ENCODE results near the gene ABCA13.
A peak's percentile ranks its signal among the peaks of the same experiment; 100 is the strongest.

ABCA13 gene

DNA sequence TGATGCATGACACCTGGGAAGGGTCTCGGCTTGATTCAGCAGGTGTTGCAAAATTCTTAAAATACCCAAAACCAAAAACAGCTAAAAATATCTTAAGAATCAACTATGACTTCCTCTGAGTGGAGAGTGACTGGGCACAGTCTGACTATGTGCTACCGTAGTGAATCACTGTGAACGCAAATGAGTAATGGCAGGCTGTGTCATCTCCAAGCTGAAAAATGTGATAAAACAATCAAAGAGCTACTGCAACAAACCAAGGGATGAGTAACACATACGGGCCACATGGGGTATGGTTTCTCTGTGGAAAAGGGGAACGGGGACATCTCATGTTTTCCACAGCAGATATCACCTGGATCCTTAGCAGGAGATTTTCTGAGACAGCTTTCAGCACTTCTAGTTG is 127.5 kb downstream of the ABCA13 start:
- DNase-seq (ENCODE audit: low read depth in 1 of 2, low spot score in 1 of 2): peak in 1 of 2 donors; percentile 19

DNA sequence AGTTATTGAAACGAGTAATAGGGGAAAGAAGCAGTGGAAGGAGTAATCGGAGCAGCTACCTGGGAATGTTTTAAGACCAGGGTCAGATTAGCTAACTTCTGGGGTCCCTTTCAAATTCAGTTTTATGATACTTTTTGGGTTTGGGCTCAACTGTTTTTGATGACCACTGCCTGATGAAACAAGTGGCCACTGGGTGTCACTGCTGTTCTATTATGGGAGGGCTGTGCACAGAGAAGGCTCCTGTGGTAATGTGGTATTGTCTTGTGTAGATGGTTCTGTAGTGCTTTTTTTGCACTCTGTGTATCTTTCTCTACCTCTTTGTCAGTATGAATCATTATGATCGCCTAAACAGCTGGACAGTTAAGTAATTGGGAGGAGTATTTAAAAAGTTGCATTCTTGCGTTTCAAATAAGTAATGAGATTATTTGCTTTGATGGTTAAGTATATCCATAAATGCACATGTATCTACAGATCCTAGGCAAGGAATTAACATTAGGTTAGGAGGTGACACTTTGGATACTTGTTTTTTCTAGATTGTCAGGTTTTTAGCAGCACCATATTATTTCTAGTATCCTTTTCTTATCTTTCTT is 128.4 kb downstream of the ABCA13 start:
- peak in 1 of 2 donors; percentile 7 for DNase-seq (ENCODE audit: low read depth in 1 of 2, low spot score in 1 of 2)

DNA sequence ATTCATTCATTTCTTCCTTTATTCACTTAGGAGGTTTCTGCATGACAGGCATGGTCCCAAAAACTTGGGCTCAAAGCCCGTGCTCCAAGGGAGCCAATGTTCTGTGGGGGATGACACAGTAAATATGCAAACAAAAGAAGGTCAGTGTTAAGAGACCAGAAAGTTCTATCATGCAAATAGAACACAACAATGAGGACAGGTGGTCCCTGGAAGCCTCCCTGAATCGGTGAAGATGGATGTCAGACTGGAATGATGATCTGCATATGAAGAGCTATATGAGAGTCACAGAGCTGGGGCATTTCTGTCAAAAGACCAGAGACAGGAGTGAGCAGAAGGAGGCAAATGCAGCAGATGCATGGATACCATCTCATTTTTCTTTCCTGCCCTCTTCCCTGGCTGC is 129.0 kb downstream of the ABCA13 start:
- no peak for DNase-seq (ENCODE audit: low read depth in 1 of 2, low spot score in 1 of 2)

DNA sequence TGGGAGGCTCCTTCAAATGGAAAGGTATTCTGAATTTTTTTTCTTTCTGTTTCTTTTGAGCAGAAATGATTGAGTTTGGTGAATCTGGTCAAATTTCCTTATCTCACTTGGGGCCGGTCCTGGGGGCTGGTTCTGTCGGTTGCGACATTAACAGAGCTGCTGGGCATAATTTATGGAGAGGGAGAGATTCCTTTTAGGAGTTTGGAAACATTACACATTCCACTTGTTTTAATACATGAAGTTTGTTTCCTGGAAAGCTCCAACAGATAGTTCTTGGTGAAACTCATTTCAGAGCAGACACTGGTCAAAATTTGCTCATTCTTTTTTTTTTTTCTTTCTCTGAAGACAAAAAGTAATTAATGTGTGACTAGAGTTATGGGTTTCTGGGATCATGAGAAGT is 129.9 kb downstream of the ABCA13 start:
- no peak for DNase-seq (ENCODE audit: low read depth in 1 of 2, low spot score in 1 of 2)

DNA sequence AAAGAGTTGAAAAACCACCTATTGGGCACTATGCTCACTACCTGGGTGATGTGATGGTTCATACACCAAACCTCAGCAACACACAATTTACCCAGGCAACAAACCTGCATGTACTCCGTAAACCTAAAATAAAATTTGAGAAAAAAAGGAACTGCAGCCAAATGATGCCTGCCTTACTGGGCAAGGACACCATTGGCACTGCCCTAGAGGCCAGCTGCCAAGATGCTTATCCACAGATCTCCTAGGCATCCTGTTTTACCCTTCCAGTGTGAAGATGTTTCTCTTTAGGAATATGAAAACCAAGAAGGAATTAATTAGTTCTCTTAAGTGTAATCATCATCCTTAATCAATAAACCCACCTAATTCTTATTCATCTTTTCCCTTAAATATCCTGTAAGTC is 133.4 kb downstream of the ABCA13 start:
- no peak for DNase-seq (ENCODE audit: low read depth in 1 of 2, low spot score in 1 of 2)

DNA sequence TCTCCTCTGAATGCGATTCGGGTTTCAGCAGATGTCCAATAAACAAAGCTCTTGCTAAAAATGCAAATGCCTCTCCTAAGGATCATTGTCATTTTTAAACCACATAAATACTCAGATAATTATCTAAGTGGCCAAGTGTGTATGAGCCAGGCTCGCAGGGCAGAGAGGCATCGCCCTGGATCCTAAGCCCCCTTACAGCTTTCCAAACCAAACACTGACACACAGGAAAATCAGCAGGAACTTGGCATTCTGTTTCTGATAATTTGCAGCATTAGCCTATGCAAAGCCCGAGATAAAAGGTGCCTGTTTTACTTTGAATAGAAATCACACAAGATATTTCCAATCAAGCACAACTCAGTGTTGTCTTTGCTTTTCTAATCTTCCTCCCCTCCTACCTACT is 134.4 kb downstream of the ABCA13 start:
- no peak for DNase-seq (ENCODE audit: low read depth in 1 of 2, low spot score in 1 of 2)

DNA sequence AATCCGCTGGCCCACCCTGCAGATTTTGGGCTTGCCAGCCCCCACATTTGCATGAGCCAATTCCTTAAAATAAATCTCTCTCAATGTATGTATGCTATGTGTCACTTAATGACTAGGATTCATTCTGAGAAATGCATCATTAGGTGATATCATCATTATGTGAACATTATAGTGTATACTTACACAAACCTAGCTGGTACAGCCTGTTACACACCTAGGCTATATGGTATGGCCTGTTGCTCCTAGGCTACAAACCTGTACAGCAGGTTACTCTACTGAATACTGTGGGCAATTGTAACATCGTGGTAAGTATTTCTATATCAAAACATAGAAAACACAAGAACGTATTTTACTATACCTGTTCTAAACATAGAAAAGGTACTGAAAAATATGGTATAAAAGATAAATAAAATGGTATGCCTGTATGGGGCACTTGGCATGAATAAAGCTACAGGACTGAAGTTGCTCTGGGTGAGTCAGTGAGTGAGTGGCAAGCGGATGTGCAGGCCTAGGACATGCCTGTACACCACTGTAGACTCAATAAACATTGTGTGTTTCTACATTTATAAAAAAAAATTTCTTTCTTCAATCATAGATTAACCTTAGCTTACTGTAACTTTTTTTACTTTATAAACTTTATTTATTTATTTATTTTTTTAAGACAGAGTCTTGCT is 135.9 kb downstream of the ABCA13 start:
- DNase-seq (ENCODE audit: low read depth in 1 of 2, low spot score in 1 of 2): no peak

DNA sequence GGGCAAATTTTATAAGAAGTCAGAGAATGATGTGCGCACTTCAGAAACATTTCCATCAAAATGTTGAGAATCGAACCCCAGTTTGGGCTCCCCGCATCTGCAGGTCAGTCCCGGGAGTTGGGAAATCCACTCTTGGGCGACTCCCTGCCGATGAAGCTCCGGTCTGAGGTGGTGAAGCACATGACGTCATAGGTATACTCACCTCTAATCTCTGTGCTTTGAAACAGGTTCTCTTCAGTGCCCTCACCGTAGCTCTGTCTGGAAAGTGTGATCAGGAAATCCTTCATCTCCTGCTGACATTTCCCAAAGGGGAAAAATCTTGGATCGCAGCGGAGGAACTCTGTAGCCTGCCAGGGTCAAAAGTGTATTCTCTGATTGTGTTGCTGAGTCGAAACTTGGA is 138.5 kb downstream of the ABCA13 start:
- no peak for DNase-seq (ENCODE audit: low read depth in 1 of 2, low spot score in 1 of 2)

DNA sequence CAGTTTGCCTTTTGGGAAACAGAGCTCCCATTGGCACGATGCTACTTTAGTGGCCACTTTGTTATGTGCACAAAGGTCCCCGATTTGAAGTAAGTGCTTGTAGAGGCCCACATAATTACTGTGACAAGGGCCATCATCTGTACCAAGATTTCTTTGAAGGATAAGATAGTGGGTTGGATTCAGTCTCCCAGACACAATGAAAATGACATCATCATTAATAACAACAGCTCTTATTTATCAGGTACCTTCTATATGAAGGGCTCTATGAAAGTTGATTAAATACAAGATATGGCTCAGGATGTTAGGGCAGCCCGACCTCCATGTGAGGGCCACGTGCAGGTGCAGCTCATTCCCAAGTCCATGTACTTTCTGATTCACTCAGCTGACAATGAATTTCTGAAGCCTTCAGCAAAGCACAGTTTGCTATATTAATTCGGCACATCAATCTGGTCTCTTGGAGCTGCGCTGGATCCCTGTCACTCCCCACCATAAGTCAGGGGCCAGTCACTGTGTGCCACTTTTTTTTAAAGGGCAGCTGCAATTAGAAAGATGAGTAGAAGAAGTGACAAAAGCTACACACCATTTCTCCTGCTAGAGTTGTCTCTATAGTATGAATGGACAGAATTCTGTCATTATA is 140.3 kb downstream of the ABCA13 start:
- DNase-seq (ENCODE audit: low read depth in 1 of 2, low spot score in 1 of 2): no peak

DNA sequence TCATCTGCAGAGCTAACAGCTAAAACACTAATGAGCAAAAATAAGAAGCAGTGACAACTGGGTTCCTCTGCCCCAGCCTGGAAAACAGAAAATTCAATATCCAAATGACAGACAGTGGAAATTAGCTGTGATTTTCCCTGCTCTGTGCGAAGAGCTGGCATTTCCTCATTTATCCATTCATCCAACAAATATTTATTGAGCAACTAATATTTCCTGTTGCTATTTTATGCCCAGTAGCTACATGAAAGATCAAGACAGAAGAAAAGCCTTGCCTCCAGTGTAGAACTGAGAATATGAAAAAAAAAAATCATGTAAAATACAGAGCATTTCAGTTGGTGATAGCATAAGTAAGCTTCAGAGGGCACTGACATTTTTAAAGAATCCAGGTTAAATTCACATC is 140.9 kb downstream of the ABCA13 start:
- DNase-seq (ENCODE audit: low read depth in 1 of 2, low spot score in 1 of 2): no peak

DNA sequence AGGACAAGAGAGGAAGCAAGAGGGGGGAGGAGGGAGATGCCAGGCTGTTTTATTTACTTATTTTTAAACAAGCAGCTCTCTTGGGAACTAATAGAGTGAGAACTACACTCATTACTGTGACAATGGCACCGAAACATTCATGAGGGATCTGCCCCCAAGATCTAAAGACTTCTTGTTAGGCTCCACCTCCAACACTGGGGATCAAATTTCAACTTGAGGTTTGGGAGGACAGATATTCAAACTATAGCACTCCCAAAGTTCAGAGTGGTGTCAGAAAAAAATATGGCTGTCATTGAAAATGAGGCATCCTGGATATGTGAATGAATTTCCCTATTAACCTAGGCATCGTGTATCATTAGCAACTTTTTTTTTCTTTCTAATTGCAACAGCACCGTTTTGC is 145.5 kb downstream of the ABCA13 start:
- no peak for DNase-seq (ENCODE audit: low read depth in 1 of 2, low spot score in 1 of 2)

DNA sequence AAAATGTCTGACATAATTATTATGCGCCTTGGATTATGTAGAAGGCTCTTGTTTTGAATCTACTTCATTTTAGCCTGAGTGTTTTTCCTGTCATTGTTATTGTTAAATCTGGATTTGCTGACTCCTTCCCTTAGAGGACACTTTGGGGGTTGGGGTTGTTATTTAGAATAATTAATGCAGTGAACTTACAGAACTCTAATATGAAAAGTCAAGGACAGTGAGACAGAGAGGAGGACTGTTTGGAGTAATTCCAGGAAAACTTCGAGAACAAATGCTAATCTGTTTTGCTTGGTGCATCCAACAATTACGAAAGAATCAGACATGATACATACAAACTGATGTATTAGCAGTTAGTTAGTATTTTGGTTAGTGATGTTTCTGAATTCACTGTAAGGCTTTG is 146.1 kb downstream of the ABCA13 start:
- no peak for DNase-seq (ENCODE audit: low read depth in 1 of 2, low spot score in 1 of 2)

DNA sequence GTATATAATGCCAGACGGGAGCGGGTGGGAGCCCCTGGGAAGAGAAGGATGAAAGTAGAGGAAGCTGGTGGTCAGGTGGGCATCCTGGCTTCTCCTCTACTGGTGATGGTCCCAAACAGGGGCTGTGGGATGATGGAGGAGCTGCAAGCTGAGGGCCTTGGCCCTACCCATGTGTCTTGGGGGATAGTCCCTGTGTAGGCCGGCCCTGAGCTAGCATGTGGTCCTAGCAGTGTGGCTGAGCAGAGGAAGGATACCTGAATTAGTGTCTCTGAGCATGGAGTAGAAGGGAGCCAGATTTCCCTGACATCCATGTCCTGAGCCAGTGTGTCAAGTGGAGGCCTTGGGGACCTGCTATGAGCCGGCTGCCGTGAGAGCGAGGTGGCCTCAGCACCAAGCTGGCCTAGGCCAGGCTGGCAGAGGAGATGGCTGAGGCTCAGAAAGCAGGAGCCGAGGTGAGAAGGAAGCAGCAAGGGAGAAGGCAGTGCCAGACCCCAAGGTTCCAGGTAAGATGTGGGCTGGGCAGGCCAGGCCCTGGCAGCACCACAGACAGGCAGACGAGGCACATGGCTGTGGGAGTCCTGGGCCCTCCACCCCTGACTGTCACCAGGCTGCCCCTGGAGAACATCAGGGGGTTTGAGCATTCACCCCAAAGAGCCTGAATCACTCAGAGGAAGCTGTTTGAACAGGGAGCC is 150.2 kb downstream of the ABCA13 start:
- no peak for DNase-seq (ENCODE audit: low read depth in 1 of 2, low spot score in 1 of 2)

DNA sequence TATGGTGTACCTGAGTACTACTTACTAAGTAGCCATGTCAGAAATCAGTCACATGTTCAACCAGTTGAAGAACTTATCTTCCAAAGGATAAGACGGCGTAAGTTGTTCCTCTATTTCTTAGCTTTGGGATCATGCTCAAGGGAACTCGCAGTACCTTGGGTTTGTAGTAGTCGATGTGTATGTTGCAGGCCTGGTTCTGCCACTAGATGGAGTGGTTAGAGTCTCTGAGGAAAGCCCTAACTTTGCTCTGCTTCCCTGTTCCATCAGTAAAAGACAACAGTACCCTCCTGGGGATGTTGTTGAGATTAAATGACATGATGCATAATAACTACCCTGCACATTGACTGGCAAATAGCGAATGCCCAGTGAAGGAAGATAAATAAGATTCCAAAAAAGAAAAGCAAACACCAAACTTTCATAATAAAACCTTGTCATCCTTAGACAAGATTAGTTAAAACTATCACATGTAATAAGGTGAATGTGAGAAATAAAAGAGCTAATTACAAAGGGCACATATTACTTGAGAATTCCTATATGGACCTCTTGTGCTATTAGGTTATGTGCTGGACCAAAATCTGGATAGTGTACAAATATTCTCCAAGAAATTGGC is 165.9 kb downstream of the ABCA13 start:
- DNase-seq (ENCODE audit: low read depth in 1 of 2, low spot score in 1 of 2): no peak

DNA sequence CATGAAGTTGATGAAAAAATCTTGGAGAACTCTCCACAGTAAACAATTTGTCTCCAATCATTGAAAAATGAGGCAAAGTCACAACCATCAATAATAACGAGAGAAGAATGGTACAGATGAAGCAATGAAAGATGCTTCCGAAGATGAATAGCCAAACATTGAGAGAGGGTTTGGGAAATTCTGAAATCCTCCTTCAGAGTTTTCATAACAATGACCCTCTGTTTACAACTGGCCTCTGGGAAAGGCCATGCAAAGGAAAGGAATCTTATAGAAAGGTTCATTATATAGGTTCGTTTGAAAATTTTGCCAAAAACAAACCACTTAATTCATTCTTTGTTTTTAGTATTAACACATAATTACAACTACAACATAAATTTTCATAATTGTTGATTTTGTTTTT is 166.5 kb downstream of the ABCA13 start:
- no peak for DNase-seq (ENCODE audit: low read depth in 1 of 2, low spot score in 1 of 2)

DNA sequence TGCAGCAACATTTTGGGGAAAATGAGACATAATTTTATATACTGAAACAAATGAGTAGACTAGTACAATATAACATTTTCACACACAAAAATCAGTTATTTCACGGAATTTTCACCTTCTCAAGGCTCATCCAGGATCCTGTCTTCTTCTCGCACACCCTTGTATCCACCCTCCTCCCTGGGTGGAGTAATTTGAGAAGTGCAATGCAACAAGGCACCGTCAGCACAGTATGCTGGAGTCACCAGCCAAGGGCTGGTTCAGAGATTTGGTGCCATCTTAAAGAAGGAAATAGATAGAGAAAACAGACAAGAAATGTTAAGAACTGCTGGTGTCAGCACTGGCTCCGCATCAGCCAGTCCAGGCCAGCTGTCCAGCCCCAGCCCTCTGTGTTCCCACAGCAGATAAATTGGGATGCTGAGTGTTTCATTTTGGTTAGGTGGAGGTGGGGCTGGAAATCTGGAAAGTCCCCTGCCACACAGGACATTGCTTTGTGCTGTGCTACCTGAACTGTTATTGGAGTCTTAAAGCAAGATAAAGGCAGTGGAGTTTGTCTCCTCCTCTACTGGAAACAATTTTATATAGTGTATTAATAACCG is 176.1 kb downstream of the ABCA13 start:
- no peak for DNase-seq (ENCODE audit: low read depth in 1 of 2, low spot score in 1 of 2)

DNA sequence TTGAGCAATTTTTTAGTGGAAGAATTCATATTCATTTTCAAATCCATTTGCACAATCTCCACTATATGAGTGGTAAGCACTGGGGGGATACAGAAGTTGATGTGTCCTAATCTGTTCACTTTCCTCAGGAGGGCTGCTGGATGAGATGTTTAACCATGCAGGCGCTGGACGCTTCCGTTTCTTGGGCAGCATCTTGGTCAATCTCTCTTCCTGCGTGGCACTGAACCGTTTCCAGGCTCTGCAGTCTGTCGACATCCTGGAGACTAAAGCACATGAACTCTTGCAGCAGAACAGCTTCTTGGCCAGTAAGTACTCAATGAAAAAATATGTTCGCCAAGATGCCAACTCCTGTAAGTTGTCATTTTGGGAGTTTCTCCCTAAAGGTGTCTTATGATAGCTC is 179.3 kb downstream of the ABCA13 start:
- DNase-seq (ENCODE audit: low read depth in 1 of 2, low spot score in 1 of 2): no peak

DNA sequence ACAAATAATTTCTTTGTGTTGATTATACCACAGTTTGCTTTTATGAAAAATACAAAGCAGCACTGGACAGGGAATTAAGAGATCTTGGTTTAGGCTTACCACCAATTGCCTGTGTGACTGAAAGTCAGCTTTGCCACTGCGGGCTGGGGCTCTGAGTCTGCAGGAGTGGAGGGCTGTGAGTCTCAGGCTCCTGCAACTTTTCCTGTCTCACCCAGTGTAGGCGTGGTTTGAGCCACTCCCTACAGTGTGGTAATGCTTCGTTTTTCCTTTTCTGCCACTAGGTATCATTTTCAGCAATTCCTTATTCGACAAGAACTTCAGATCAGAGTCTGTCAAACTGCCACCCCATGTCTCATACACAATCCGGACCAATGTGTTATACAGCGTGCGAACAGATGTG is 180.6 kb downstream of the ABCA13 start:
- DNase-seq (ENCODE audit: low read depth in 1 of 2, low spot score in 1 of 2): no peak

DNA sequence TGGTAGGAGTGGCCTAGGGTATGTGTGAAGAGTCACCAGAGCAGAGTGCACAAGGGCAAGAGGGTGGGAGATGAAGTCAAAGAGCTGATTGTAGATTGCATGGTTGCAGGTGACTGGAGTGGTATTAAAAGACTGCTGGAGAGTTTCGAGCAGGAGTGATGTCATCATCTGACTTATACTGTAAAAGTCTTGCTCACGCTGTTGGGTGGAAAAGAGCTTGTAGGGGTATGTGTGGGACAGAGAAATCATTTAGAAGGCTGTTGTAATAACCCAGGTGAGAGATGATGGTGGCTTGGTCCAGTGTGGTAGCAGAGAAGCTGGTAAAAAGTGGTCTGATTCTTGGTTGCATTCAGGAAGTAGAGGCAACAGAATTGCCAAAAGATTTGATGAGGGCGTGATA is 184.1 kb downstream of the ABCA13 start:
- no peak for DNase-seq (ENCODE audit: low read depth in 1 of 2, low spot score in 1 of 2)

DNA sequence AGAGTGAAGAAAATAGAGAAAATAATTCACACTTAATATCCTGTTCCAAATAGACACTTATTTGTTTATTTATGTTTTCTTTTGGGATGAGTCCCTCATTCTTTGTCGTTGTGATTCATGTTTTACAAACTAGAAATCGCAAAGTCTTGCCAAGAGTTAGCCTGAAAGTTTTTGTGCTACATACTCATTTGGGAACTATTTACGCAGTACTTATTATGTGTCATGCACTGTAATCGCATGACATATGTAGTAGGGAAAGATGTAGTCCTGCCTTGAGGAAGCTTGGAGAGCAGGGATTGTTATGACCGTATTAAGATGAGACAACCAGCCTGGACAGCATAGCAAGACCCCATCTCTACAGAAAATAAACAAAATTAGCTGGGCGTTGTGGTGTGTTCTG is 189.3 kb downstream of the ABCA13 start:
- no peak for DNase-seq (ENCODE audit: low read depth in 1 of 2, low spot score in 1 of 2)

DNA sequence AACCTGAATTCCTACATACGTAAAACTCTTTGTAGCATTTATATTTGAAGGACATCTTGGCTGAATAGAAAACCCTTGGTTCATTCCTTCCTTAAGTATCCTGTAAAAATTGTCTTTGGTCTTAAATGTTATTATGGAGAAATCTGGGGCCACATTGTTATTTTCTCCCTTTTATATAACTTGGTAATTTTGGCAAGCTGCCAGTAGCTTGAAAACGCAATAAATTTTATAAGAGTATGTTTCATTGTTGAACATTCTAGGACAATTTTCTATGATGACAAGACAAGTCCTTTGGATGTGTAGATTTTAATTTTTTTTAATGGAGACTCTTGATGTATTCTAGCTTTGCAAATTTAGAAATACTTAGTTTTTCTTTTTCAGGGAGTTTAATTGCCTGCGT is 191.9 kb downstream of the ABCA13 start:
- DNase-seq (ENCODE audit: low read depth in 1 of 2, low spot score in 1 of 2): no peak
